Karpas-422 (cell line): Measurements from ENCODE around the gene RAVER2. TPM values are rescaled to one million over a fixed set of nuclear protein-coding genes. Genes with fewer than 3 reads are reported as not detected.

Experiments
- DNase-seq: peaks from one replicate; pipeline ENCODE4 v3.0.0-alpha.2; 2015
- H2AFZ ChIP-seq: fragments of 200-600 bp; sonication (generic); 2 replicates; pipeline ENCODE4 v1.6.1; 2014; ENCODE audit warnings: antibody characterized with exemption, low read length, mixed read lengths
- H3K27ac ChIP-seq: fragments of 200-600 bp; sonication (generic); 2 replicates; pipeline ENCODE4 v1.5.1; 2014; ENCODE audit warnings: mild to moderate bottlenecking, low read length, moderate library complexity
- H3K27me3 ChIP-seq: fragments of 200-600 bp; sonication (generic); 2 replicates; pipeline ENCODE4 v1.6.1; 2014; ENCODE audit warnings: low read length, mixed read lengths
- H3K36me3 ChIP-seq: fragments of 200-600 bp; sonication (generic); 2 replicates; pipeline ENCODE4 v1.6.1; 2014; ENCODE audit warnings: low read length, mixed read lengths; ENCODE audit not compliant: insufficient read depth
- H3K4me1 ChIP-seq: fragments of 200-600 bp; sonication (generic); 2 replicates; pipeline ENCODE4 v1.6.1; 2014; ENCODE audit warnings: mild to moderate bottlenecking, low read length, mixed read lengths
- H3K4me2 ChIP-seq: fragments of 200-600 bp; sonication (generic); 2 replicates; pipeline ENCODE4 v1.6.1; 2014; ENCODE audit warnings: low read length, low read depth, mild to moderate bottlenecking; ENCODE audit not compliant: poor library complexity, severe bottlenecking
- H3K4me3 ChIP-seq: fragments of 200-600 bp; sonication (generic); 2 replicates; pipeline ENCODE4 v1.5.1; 2014; ENCODE audit warnings: mild to moderate bottlenecking, antibody characterized with exemption, low read length, mixed read lengths
- H3K79me2 ChIP-seq: fragments of 200-600 bp; sonication (generic); 2 replicates; pipeline ENCODE4 v1.6.1; 2014; ENCODE audit warnings: mild to moderate bottlenecking, low read length, mixed read lengths
- H3K9ac ChIP-seq: fragments of 200-600 bp; sonication (generic); 2 replicates; pipeline ENCODE4 v1.6.0; 2014; ENCODE audit warnings: low read length
- H3K9me2 ChIP-seq: fragments of 200-600 bp; sonication (generic), shearing (Covaris generic); replicated peaks from 2 replicates; pipeline ENCODE4 v1.6.0; 2014; ENCODE audit warnings: mild to moderate bottlenecking, low read length, moderate library complexity; ENCODE audit not compliant: insufficient read depth
- H3K9me3 ChIP-seq: fragments of 300-700, 200-600 bp; sonication (generic); 2 replicates; pipeline ENCODE4 v1.6.1; 2014; ENCODE audit warnings: low read length, mixed read lengths
- H4K20me1 ChIP-seq: fragments of 200-600 bp; sonication (generic); 2 replicates; pipeline ENCODE4 v1.6.1; 2014; ENCODE audit warnings: mild to moderate bottlenecking, antibody characterized with exemption, low read length, low read depth; ENCODE audit not compliant: insufficient read depth
- total RNA-seq: library from RNA; depleted of rRNA; stranded (reverse); fragments of >200 nt; shearing (Covaris generic); gene quantifications from 2 replicates; pipeline ENCODE4 v1.2.3, GENCODE V29; 2014; ENCODE audit warnings: low replicate concordance

The RAVER2 gene
- total RNA-seq, 1 experiment from 2014 or later, result not detected

GRCh38 chr1:64823691-64824476, 79.0 kb downstream of the RAVER2 start:
- H2AFZ ChIP-seq, result no peak overlapping the region
- no peaks in the 10 kb centered on the region for H3K36me3 ChIP-seq
- no peaks in the 10 kb centered on the region for H3K9me2 ChIP-seq
- H3K4me3 ChIP-seq, result no peak overlapping the region
- peak; percentile 83 for DNase-seq
- no peak overlapping the region for H3K9ac ChIP-seq
- H3K4me2 ChIP-seq, result no peak overlapping the region
- H3K79me2 ChIP-seq, result no peaks in the 10 kb centered on the region
- no peaks in the 10 kb centered on the region; the same call in 1 of the 2 replicates for H3K4me1 ChIP-seq
- no peaks in the 10 kb centered on the region for H4K20me1 ChIP-seq
- H3K27ac ChIP-seq, result no peak overlapping the region
- H3K9me3 ChIP-seq, result no peaks in the 10 kb centered on the region
- H3K27me3 ChIP-seq, result no peaks in the 10 kb centered on the region

- no peaks in the 10 kb centered on the region; the same call in 1 of the 2 replicates for H3K4me1 ChIP-seq
- no peak overlapping the region for H3K4me2 ChIP-seq
- no peak overlapping the region for H3K27ac ChIP-seq
- H2AFZ ChIP-seq, result no peak overlapping the region
- H3K9ac ChIP-seq, result no peak overlapping the region
- no peaks in the 10 kb centered on the region for H3K36me3 ChIP-seq
- no peaks in the 10 kb centered on the region for H3K9me2 ChIP-seq
- no peaks in the 10 kb centered on the region for H4K20me1 ChIP-seq
- H3K4me3 ChIP-seq, result no peak overlapping the region
- H3K9me3 ChIP-seq, result no peaks in the 10 kb centered on the region
- no peaks in the 10 kb centered on the region for H3K27me3 ChIP-seq
- no peak for DNase-seq
- H3K79me2 ChIP-seq, result no peaks in the 10 kb centered on the region
These were observed 82.1 kb downstream of the RAVER2 start for GRCh38 chr1:64826991-64827390.

- Histone ChIP-seq H3K27me3 (no peaks in the 10 kb centered on the region), H3K4me3 (no peak overlapping the region), H3K9me2 (no peaks in the 10 kb centered on the region), H2AFZ (no peak overlapping the region), H3K4me2 (no peak overlapping the region), H3K79me2 (no peaks in the 10 kb centered on the region), H3K9ac (no peak overlapping the region), H3K9me3 (no peaks in the 10 kb centered on the region), H3K36me3 (no peaks in the 10 kb centered on the region), H3K27ac (no peak overlapping the region), H4K20me1 (no peaks in the 10 kb centered on the region), H3K4me1 (no peaks in the 10 kb centered on the region; the same call in 1 of the 2 replicates)
- DNase-seq, result no peak
These were observed 84.0 kb downstream of the RAVER2 start for GRCh38 chr1:64828829-64829228.

- Histone ChIP-seq H3K4me2 (no peak overlapping the region), H4K20me1 (no peaks in the 10 kb centered on the region), H3K9me3 (no peaks in the 10 kb centered on the region), H3K27ac (no peak overlapping the region), H3K36me3 (no peaks in the 10 kb centered on the region), H3K4me3 (no peak overlapping the region), H3K9ac (no peak overlapping the region), H3K4me1 (no peaks in the 10 kb centered on the region; the same call in 1 of the 2 replicates), H3K9me2 (no peaks in the 10 kb centered on the region), H3K27me3 (no peaks in the 10 kb centered on the region), H3K79me2 (no peaks in the 10 kb centered on the region), H2AFZ (no peak overlapping the region)
- no peak for DNase-seq
These were observed 84.6 kb downstream of the RAVER2 start for GRCh38 chr1:64829411-64830029.

- Histone ChIP-seq H3K4me2 (no peak overlapping the region), H3K4me3 (no peak overlapping the region), H3K9ac (no peak overlapping the region), H3K4me1 (no peaks in the 10 kb centered on the region; the same call in 1 of the 2 replicates), H2AFZ (no peak overlapping the region), H3K9me3 (no peaks in the 10 kb centered on the region), H3K27ac (no peak overlapping the region), H3K9me2 (no peaks in the 10 kb centered on the region), H4K20me1 (no peaks in the 10 kb centered on the region), H3K27me3 (no peaks in the 10 kb centered on the region), H3K36me3 (no peaks in the 10 kb centered on the region), H3K79me2 (no peaks in the 10 kb centered on the region)
- DNase-seq, result no peak
These were observed 85.3 kb downstream of the RAVER2 start for GRCh38 chr1:64830030-64830651.

GRCh38 chr1:64834734-64835133, 89.9 kb downstream of the RAVER2 start:
- no peaks in the 10 kb centered on the region for H3K36me3 ChIP-seq

GRCh38 chr1:64836802-64837201, 91.9 kb downstream of the RAVER2 start:
- H3K4me3 ChIP-seq, result no peak overlapping the region
- H2AFZ ChIP-seq, result no peak overlapping the region
- no peak overlapping the region for H3K9ac ChIP-seq
- no peak overlapping the region for H3K27ac ChIP-seq
- H4K20me1 ChIP-seq, result no peaks in the 10 kb centered on the region
- no peaks in the 10 kb centered on the region for H3K79me2 ChIP-seq
- H3K36me3 ChIP-seq, result no peaks in the 10 kb centered on the region
- H3K4me1 ChIP-seq, result no peaks in the 10 kb centered on the region
- DNase-seq, result no peak
- no peak overlapping the region for H3K4me2 ChIP-seq
- no peaks in the 10 kb centered on the region for H3K27me3 ChIP-seq
- no peaks in the 10 kb centered on the region for H3K9me2 ChIP-seq
- no peaks in the 10 kb centered on the region for H3K9me3 ChIP-seq

More at GRCh38 chr1:64834734-64835133, 89.9 kb downstream of the RAVER2 start:
- DNase-seq, result no peak
- Histone ChIP-seq H3K9me2 (no peaks in the 10 kb centered on the region), H3K4me2 (no peak overlapping the region), H3K9me3 (no peaks in the 10 kb centered on the region), H3K4me1 (no peaks in the 10 kb centered on the region), H3K27me3 (no peaks in the 10 kb centered on the region), H3K9ac (no peak overlapping the region), H3K4me3 (no peak overlapping the region), H4K20me1 (no peaks in the 10 kb centered on the region), H3K79me2 (no peaks in the 10 kb centered on the region), H2AFZ (no peak overlapping the region), H3K27ac (no peak overlapping the region)

GRCh38 chr1:64838486-64838885, 93.6 kb downstream of the RAVER2 start:
- Histone ChIP-seq H3K36me3 (no peaks in the 10 kb centered on the region), H3K27ac (no peak overlapping the region), H3K4me1 (no peaks in the 10 kb centered on the region; the same call in 1 of the 2 replicates), H2AFZ (no peak overlapping the region), H3K4me3 (no peak overlapping the region), H3K9me3 (no peaks in the 10 kb centered on the region), H3K4me2 (no peak overlapping the region), H3K79me2 (no peaks in the 10 kb centered on the region), H3K9ac (no peak overlapping the region), H4K20me1 (no peaks in the 10 kb centered on the region), H3K27me3 (no peaks in the 10 kb centered on the region), H3K9me2 (no peaks in the 10 kb centered on the region)
- no peak for DNase-seq
